Left colon (tissue), 2 donors: Measurements from ENCODE around the gene PCDH9. TPM values are rescaled to one million over a fixed set of nuclear protein-coding genes. Genes with fewer than 3 reads are reported as not detected.

Experiments used
- ATAC-seq: fragments of 200-7000 bp; cut with Tn5 transposase; one replicate; pipeline ENCODE4 v1.9.1; 2020; ENCODE audit warnings: mild to moderate bottlenecking, moderate library complexity
- DNase-seq, 2 donors: peaks; one replicate each; pipeline ENCODE4 v3.0.0-alpha.2; 2020
- intact Hi-C, 2 donors: fragments of 100-400 bp; cut with DNase I in 1 of 2; cut with micrococcal nuclease in 1 of 2; formaldehyde crosslinking; loops; one replicate each; pipeline versions ENCODE4 v1.11.2 to v1.14.0; 2022; cut with DNase I, micrococcal nuclease
- total RNA-seq, 2 donors: library from RNA; stranded (reverse); fragmentation: NEBNext Ultra II Directional; extraction: Animal tissue kit (Norgen Biotek cat#: 25700); gene quantifications; one replicate each; pipeline ENCODE4 v1.2.1, GENCODE V29; 2021
- donor health status: DM: no; HTN: no; CAD: no.
- donor health status: DM: yes; HTN: yes; CAD: no.

The PCDH9 gene
- total RNA-seq, 2 donors from 2014 or later, result 0.61 to 1.4 TPM

DNA sequence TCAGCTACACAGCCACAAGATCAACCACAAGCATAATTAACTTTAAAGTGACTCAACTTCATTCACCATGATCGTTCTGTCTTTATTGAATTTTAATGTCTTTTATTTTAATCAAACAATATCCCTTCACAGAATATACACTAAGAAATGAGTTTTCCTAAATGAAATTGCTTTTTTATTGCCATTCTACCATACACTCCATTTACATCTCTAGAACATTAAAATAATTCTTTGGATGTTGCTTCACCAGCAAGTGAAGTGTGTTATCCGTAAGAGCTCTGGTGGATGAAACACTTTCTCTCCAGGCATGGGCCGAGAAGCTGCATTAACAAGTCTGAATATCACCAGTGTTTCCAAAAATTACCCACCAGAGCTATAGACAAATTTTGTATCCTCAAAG lies 789.2 kb downstream of the PCDH9 start:
- ATAC-seq, result no peak
- intact Hi-C loops, result no loop called here
- no peak for DNase-seq

- DNase-seq (no peak), ATAC-seq (no peak)
- intact Hi-C loops, result no loop called here
These were observed 799.4 kb downstream of the PCDH9 start for GRCh38 chr13:66430728-66431127.

GRCh38 chr13:66430269-66430668 lies 799.9 kb downstream of the PCDH9 start:
- DNase-seq (no peak), ATAC-seq (no peak)
- intact Hi-C loops, result no loop called here

- DNase-seq (no peak), ATAC-seq (no peak)
- intact Hi-C loops, result no loop called here
These were observed 801.0 kb downstream of the PCDH9 start for GRCh38 chr13:66429156-66429555.

DNA sequence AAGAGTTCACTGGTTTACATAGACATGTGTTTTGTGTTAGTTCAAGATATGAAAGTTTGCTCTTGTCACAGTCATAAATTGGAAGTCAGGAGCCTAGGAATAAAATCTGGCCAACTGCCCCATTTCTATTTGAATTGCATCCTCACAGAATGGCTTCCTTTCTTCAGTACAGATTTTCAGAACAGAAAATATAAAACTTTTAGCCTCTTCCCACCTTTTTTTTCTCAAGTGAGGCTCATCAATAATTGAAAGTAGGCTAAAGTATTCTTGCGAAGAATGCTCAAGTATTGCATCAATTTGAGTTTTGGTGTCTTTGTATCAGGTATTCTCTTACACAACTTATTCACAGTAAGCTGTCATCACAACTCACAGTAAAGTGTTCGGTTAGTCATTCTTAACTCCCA lies 802.7 kb downstream of the PCDH9 start:
- DNase-seq, result no peak
- no peak for ATAC-seq
- intact Hi-C loops, result no loop called here

GRCh38 chr13:66425741-66426140 lies 804.4 kb downstream of the PCDH9 start:
- DNase-seq (no peak), ATAC-seq (no peak)
- intact Hi-C loops, result no loop called here

DNA sequence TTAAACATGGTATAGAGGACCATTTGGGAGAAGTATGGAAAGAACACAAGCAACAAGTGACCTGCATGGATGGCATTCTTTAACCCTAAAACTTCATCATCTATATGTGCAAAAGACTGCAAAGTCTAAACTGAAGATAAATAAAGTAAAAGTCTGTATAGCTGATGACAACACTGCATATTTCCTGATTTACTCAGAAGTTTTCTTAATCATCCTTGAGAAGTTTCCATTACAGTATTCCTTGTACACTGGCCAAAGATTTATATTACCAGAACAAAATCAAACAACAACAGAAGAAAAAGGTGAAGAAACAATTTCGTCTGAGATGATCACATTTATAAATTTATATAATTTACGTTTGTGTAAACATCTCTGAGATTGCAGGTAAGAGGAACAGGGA lies 805.7 kb downstream of the PCDH9 start:
- DNase-seq (no peak), ATAC-seq (no peak)
- intact Hi-C loops, result no loop called here

- ATAC-seq (no peak), DNase-seq (no peak)
- intact Hi-C loops, result no loop called here
These were observed 814.7 kb downstream of the PCDH9 start for GRCh38 chr13:66415444-66415843.

DNA sequence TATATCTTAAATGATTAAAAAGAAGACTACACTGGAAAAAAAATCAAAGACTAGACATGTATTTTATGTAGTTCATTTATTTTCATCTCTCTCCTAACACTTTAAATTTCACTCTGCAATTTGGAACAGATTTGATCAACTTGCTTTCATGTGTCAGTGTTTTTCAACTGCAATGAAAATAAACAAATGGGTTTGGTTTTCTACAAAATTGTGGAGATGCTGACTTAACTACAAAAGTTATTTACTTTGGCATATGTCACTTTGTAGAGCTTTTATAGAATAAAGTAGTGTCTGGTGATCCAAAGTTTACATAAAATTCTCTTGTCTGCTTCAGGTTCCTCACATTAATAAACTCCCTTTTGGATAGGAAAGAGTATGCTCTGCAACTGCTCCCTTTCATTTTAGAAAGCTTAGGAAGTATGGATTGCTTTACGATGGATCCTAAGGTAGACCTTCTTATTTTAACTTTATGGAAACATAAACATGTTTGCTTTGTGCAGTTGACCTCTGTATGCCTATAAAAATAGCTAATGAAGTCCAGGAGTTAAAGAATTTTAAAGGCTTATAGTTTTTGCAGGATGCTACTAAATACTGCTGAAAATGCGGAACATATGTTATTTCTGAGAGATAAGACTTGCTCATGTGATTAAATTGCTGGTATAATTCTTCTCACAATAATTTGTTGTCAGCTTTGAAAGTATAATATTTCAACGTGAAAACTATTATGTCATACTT lies 815.9 kb downstream of the PCDH9 start:
- DNase-seq (no peak), ATAC-seq (no peak)
- intact Hi-C loops, result no loop called here

- ATAC-seq, result no peak
- DNase-seq, result no peak
- intact Hi-C loops, result no loop called here
These were observed 819.8 kb downstream of the PCDH9 start for GRCh38 chr13:66410314-66410713.

GRCh38 chr13:66409542-66409941 lies 820.6 kb downstream of the PCDH9 start:
- no peak for DNase-seq
- intact Hi-C loops, result no loop called here
- no peak for ATAC-seq

DNA sequence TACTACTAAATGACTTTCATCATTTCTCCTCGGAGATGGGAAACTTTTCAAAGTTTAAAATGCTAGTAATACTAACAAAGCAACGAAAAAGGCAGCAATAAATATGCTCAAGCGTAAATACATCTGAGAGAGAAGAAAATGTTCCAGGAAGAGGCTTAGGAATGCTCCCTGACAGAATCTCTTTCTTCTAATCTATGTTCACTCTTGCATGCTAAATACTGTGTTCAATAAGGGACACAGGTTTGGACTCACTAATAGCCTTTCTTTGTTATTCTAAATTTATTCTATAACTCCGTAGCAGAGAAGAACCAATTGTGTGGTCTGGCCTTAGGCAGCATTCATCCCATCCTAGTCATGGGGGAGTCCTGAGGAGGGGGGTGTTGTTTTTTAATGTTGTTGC lies 823.0 kb downstream of the PCDH9 start:
- intact Hi-C loops, result no loop called here
- DNase-seq (no peak), ATAC-seq (no peak)

DNA sequence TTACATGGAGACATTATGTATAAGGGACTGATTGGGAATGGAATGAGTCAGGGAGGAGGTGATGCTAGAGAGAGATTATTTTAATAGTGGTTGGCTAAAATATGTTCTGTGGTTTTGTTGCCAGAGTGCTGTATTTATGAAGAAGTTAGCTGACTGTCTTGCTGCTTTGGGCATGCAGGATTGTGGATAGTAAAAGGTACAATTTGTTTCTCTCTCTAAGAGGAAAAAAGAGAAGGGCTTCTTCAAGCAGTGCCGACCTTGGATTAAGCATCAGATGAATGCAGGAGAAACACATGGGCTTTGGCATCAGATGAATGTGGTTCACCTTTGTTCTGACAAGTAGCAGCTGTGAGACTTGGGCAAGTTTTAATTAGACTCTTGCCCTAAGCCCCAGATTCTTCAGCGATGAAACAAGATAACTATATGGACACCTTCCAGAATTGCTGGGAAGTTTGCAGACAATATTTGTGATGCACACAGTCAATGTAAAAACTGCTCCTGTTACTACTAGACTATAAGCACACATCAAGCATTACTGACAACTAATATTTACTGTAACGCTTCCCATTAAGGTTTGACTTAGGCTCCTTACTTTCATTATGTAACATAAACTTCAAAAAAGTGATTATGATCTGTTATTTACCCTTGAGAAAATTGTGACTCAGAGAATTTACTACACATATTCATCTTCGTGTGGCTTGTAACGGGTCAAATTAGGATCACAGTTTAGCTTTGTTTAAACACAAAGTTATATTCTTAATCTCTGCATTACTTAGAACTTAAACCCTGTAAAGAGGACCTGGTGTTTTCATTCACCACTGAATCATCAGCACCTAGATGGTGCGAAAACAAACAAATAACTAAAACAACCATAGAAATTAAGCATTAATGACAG lies 824.0 kb downstream of the PCDH9 start:
- intact Hi-C loops, result no loop called here
- DNase-seq (no peak), ATAC-seq (no peak)

- intact Hi-C loops, result no loop called here
- DNase-seq (no peak), ATAC-seq (no peak)
These were observed 827.6 kb downstream of the PCDH9 start for GRCh38 chr13:66402546-66402945.

DNA sequence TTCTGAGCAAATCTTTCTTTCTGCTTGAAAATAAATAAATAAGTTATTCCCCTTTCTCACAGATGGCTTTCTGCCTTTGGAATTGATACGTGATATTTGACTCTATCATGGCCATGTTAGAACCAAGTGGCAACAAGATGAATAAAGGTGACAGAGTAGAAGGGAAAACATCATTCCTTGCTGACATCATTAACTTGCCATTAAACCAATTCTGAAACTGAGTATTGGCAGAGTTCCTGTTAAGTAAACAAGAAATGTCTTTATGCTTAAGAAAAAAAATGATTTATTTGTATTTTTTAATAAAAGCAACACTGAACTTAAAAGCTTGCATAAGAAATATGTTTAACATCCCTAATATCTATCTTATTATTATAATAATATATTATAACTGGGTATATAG lies 828.1 kb downstream of the PCDH9 start:
- intact Hi-C loops, result no loop called here
- ATAC-seq (no peak), DNase-seq (no peak)

DNA sequence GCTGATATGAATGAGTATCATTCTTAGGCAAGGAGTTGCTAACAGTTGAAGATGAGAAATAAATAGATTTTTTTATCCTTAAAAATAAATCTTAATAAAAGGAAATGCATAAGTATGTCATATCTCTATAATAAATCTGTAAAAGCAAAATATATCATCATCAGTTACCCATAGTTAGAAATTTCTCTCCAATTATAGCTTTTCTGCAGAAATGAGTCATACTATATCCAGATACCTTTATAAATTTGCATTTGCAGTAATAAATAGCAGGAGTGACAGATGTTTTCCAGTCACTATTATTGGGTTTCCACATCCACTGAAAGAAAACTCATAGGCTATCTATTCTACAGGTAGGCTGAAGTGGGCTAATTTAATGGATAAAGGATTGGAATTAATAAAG lies 829.8 kb downstream of the PCDH9 start:
- intact Hi-C loops, result no loop called here
- DNase-seq (no peak), ATAC-seq (no peak)

DNA sequence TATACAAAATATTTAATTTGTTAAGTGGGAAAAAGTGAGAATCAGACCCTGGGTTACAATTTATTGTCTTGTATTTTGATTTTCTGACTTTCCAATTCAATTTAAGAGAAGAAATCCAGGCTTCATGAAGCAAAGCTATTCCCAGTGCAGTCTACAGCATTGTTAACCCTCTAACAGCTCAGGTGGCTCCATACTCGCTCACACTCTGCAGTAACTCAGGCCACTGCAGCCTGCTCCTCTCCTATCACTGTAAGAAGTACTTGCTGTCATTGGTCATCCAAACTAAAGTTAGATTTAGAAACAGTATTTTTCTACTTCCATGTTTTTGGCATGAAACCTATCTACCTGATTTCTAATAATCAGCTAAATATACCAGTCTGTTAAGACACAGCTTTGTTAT lies 830.3 kb downstream of the PCDH9 start:
- no peak for ATAC-seq
- DNase-seq, result no peak
- intact Hi-C loops, result no loop called here

GRCh38 chr13:66397133-66397532 lies 833.0 kb downstream of the PCDH9 start:
- DNase-seq (no peak), ATAC-seq (no peak)
- intact Hi-C loops, result no loop called here

- DNase-seq (no peak), ATAC-seq (no peak)
- intact Hi-C loops, result no loop called here
These were observed 838.8 kb downstream of the PCDH9 start for GRCh38 chr13:66391322-66391721.

GRCh38 chr13:66378894-66379293 lies 851.2 kb downstream of the PCDH9 start:
- no peak for DNase-seq
- ATAC-seq, result no peak
- intact Hi-C loops, result no loop called here
